ENCODE results near the gene USP50. TPM values are rescaled to one million over a fixed set of nuclear protein-coding genes. Genes with fewer than 3 reads are reported as not detected.
"Not testable (repeated sequence)": the region's sequence is repeated elsewhere in the genome, so short reads cannot be mapped to it uniquely, and the experiment has no call there.

Gene USP50
- total and polyA plus RNA-seq, 4 donors, result 0.81 to 1.1 TPM; not detected in 2

DNA sequence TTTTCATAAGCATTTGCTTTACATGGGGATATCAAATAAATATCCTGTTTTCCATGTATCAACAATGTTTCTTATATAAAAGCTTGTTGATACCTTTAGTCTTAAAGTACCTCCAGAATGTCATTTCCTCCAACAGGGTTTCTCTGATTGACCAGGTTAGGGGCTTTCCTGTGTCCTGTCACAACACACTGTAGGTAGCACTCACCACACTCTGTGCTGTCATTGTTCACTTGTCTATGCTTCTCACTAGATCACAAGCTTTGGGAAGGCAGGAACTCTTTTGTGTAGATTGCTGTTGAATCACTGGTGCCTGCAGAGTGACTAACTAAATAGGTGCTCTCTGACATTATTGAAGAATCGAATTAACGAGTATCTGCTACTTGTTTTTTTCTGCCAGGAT lies 49.8 kb downstream of the USP50 start:
- ATAC-seq (ENCODE audit: low FRiP score) (no peak), DNase-seq (no peak)
- no peaks in the 10 kb centered on the region for H3K27me3 ChIP-seq (ENCODE audit: control insufficient read depth in 1 of 2, insufficient read depth in 2 of 2, low read length in 1 of 2)
- H3K27ac ChIP-seq (ENCODE audit: low read depth in 1 of 2, low read length in 2 of 2), result no peak overlapping the region
- peaks cover 5% of the 10 kb centered on the region in 2 donors for H3K36me3 ChIP-seq (ENCODE audit: control insufficient read depth in 1 of 2, insufficient read depth in 2 of 2, low read length in 1 of 2)
- 95 to 98% methylated on average over 2 of the region's 2 CpGs for WGBS, 2 donors
- no peak overlapping the region for H3K4me3 ChIP-seq (ENCODE audit: low read length in 2 of 2)
- intact Hi-C loops (cut with DNase I), result loop anchor here (10.0 kb wide), 2 partner anchors 68 to 78 kb away; no protein-coding TSS in a partner anchor
- H3K4me1 ChIP-seq (ENCODE audit: control insufficient read depth in 1 of 2, insufficient read depth in 2 of 2, low read length in 2 of 2), result no peaks in the 10 kb centered on the region
- no peaks in the 10 kb centered on the region for H3K9me3 ChIP-seq (ENCODE audit: control insufficient read depth, low read length)

DNA sequence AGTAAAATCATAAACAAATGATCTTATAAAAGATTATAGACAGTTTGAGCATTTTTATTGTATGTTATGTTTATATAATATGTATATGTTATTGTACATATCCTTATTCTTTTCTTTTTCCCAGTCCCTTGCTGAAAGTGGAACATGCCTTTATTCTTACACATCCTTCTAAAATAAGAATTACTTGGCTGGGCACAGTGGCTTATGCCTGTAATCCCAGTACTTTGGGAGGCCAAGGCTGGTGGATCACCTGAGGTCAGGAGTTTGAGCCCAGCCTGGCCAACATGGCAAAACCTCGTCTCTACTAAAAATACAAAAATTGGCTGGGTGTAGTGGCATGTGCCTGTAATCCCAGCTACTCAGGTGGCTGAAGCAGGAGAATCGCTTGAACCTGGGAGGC lies 51.9 kb downstream of the USP50 start:
- H3K4me1 ChIP-seq (ENCODE audit: control insufficient read depth in 1 of 2, insufficient read depth in 2 of 2, low read length in 2 of 2); H3K27ac ChIP-seq (ENCODE audit: low read depth in 1 of 2, low read length in 2 of 2); ATAC-seq (ENCODE audit: low FRiP score); H3K9me3 ChIP-seq (ENCODE audit: control insufficient read depth, low read length); H3K27me3 ChIP-seq (ENCODE audit: control insufficient read depth in 1 of 2, insufficient read depth in 2 of 2, low read length in 1 of 2); H3K4me3 ChIP-seq (ENCODE audit: low read length in 2 of 2); DNase-seq; H3K36me3 ChIP-seq (ENCODE audit: control insufficient read depth in 1 of 2, insufficient read depth in 2 of 2, low read length in 1 of 2): not testable (repeated sequence)
- 40 to 45% methylated on average over 2 of the region's 2 CpGs for WGBS, 2 donors
- intact Hi-C loops (cut with DNase I), result loop anchor here (10.0 kb wide), 2 partner anchors 70 to 80 kb away; no protein-coding TSS in a partner anchor

DNA sequence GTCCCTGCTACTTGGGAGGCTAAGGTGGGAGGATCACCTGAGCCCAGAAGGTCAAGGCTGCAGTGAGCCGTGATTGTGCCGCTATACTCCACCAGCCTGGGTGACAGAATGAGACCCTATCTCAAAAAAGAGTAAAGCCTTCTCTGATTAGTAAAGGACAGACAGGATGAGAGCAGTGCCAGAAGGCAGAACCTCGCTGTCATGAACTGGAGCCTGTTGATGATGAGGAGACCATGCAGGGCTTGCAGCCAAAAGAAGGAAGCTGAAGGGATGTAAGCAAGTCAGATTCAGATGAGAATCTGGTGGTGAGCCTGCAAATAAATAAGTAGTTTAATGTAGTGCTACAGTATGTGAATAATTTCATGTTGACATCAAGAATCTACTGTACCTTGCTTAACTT lies 52.8 kb downstream of the USP50 start:
- H3K27me3 ChIP-seq (ENCODE audit: control insufficient read depth in 1 of 2, insufficient read depth in 2 of 2, low read length in 1 of 2), result no peaks in the 10 kb centered on the region
- no peaks in the 10 kb centered on the region for H3K4me1 ChIP-seq (ENCODE audit: control insufficient read depth in 1 of 2, insufficient read depth in 2 of 2, low read length in 2 of 2)
- ATAC-seq (ENCODE audit: low FRiP score), result no peak
- WGBS, 2 donors, result 93% methylated on average over 3 of the region's 3 CpGs
- intact Hi-C loops (cut with DNase I), result loop anchor here (10.0 kb wide), 2 partner anchors 71 to 81 kb away; no protein-coding TSS in a partner anchor
- no peak overlapping the region for H3K27ac ChIP-seq (ENCODE audit: low read depth in 1 of 2, low read length in 2 of 2)
- H3K9me3 ChIP-seq (ENCODE audit: control insufficient read depth, low read length), result no peaks in the 10 kb centered on the region
- H3K4me3 ChIP-seq (ENCODE audit: low read length in 2 of 2), result no peak overlapping the region
- no peak for DNase-seq
- H3K36me3 ChIP-seq (ENCODE audit: control insufficient read depth in 1 of 2, insufficient read depth in 2 of 2, low read length in 1 of 2), result peaks cover 2 to 3% of the 10 kb centered on the region in 2 donors

DNA sequence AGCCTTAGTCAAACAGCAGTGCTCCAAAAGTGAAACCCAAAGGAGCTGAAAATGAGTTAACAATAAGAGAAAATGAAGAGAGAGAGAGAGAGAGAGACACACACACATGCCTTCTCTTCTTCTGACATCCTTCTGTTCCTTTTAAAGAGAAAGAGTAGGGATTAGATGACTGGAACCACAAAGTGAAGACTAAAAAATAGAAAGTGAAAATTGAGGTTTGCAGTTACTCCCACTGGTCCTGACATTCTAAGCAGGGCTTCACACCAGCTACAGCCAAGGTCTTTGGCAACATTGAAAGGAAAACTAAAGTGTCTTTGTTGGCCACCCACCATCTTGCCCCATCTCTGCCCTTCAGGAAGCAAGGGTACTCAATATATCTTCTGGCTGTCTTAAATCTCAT lies 59.2 kb downstream of the USP50 start:
- Histone ChIP-seq H3K4me3 (ENCODE audit: low read length in 2 of 2) (no peak overlapping the region), H3K9me3 (ENCODE audit: control insufficient read depth, low read length) (no peaks in the 10 kb centered on the region), H3K4me1 (ENCODE audit: control insufficient read depth in 1 of 2, insufficient read depth in 2 of 2, low read length in 2 of 2) (no peaks in the 10 kb centered on the region), H3K27ac (ENCODE audit: low read depth in 1 of 2, low read length in 2 of 2) (no peak overlapping the region), H3K36me3 (ENCODE audit: control insufficient read depth in 1 of 2, insufficient read depth in 2 of 2, low read length in 1 of 2) (no peaks in the 10 kb centered on the region), H3K27me3 (ENCODE audit: control insufficient read depth in 1 of 2, insufficient read depth in 2 of 2, low read length in 1 of 2) (no peaks in the 10 kb centered on the region)
- intact Hi-C loops (cut with DNase I), result no loop called here
- ATAC-seq (ENCODE audit: low FRiP score) (no peak), DNase-seq (no peak)

DNA sequence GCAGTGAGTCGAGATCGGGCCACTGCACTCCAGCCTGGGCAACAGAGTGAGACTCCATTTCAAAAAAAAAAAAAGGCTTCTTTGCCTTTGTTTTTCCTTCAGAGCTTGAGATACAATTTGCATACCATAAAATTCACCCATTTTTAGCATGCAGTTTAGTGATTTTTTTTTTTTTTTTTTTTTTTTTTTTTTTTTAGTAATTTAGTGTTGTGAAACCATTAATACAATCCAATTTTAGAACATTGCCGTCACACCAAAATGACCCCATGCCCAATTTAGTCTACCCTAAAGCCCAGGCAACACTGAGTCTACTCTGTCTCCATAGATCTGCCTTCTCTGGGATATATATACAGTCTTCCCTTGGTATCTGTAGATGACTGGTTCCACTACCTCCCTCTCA lies 61.1 kb downstream of the USP50 start:
- DNase-seq (no peak), ATAC-seq (ENCODE audit: low FRiP score) (no peak)
- Histone ChIP-seq H3K36me3 (ENCODE audit: control insufficient read depth in 1 of 2, insufficient read depth in 2 of 2, low read length in 1 of 2) (no peaks in the 10 kb centered on the region), H3K27me3 (ENCODE audit: control insufficient read depth in 1 of 2, insufficient read depth in 2 of 2, low read length in 1 of 2) (no peaks in the 10 kb centered on the region), H3K4me3 (ENCODE audit: low read length in 2 of 2) (no peak overlapping the region), H3K4me1 (ENCODE audit: control insufficient read depth in 1 of 2, insufficient read depth in 2 of 2, low read length in 2 of 2) (no peaks in the 10 kb centered on the region), H3K9me3 (ENCODE audit: control insufficient read depth, low read length) (no peaks in the 10 kb centered on the region), H3K27ac (ENCODE audit: low read depth in 1 of 2, low read length in 2 of 2) (no peak overlapping the region)
- intact Hi-C loops (cut with DNase I), result no loop called here
- WGBS, 2 donors, result 96 to 97% methylated on average over 3 of the region's 3 CpGs

DNA sequence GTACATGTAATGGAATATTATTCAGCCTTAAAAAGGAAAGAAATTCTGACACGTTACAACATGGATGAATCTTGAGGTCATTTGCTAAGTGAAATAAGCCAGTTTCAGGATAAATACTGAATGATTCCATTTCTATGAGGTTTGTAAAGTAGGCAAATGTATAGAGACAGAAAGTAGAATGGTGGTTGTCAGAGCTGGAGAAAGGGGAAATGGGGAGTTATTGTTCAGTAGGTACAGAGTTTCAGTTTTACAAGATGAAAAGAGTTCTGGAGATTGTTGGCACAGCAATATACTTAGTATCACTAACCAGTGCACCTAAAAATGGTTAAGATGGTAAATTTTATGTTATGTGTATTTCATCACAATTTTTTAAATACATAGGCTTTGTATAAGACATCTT lies 61.7 kb downstream of the USP50 start:
- 91 to 97% methylated on average over 1 of the region's 1 CpG for WGBS, 2 donors
- intact Hi-C loops (cut with DNase I), result no loop called here
- Histone ChIP-seq H3K27me3 (ENCODE audit: control insufficient read depth in 1 of 2, insufficient read depth in 2 of 2, low read length in 1 of 2) (no peaks in the 10 kb centered on the region), H3K4me1 (ENCODE audit: control insufficient read depth in 1 of 2, insufficient read depth in 2 of 2, low read length in 2 of 2) (no peaks in the 10 kb centered on the region), H3K27ac (ENCODE audit: low read depth in 1 of 2, low read length in 2 of 2) (no peak overlapping the region), H3K36me3 (ENCODE audit: control insufficient read depth in 1 of 2, insufficient read depth in 2 of 2, low read length in 1 of 2) (no peaks in the 10 kb centered on the region), H3K9me3 (ENCODE audit: control insufficient read depth, low read length) (no peaks in the 10 kb centered on the region), H3K4me3 (ENCODE audit: low read length in 2 of 2) (no peak overlapping the region)
- no peak for DNase-seq
- no peak for ATAC-seq (ENCODE audit: low FRiP score)

DNA sequence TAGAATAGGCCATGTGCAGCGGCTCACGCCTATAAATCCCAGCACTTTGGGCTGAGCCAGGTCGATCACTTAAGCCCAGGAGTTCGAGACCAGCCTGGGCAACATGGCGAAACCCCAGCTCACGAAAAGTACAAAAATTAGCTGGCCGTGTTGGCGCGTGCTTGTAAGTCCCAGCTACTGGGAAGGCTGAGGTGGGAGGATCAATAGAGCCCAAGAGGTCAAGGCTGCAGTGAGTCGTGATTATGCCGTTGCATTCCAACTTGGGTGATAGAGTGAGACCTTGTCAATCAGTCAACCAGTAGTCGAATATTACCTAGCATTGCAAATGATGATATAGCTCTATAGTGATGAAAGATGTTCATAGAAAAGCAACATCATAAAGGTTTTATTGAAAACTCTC lies 70.3 kb downstream of the USP50 start:
- DNase-seq (no peak), ATAC-seq (ENCODE audit: low FRiP score) (no peak)
- no peaks in the 10 kb centered on the region for H3K9me3 ChIP-seq (ENCODE audit: control insufficient read depth, low read length)
- no peak overlapping the region for H3K27ac ChIP-seq (ENCODE audit: low read depth in 1 of 2, low read length in 2 of 2)
- H3K4me1 ChIP-seq (ENCODE audit: control insufficient read depth in 1 of 2, insufficient read depth in 2 of 2, low read length in 2 of 2), result no peaks in the 10 kb centered on the region
- intact Hi-C loops (cut with DNase I), result no loop called here
- H3K27me3 ChIP-seq (ENCODE audit: control insufficient read depth in 1 of 2, insufficient read depth in 2 of 2, low read length in 1 of 2), result no peaks in the 10 kb centered on the region
- H3K4me3 ChIP-seq (ENCODE audit: low read length in 2 of 2), result no peak overlapping the region
- no peaks in the 10 kb centered on the region for H3K36me3 ChIP-seq (ENCODE audit: control insufficient read depth in 1 of 2, insufficient read depth in 2 of 2, low read length in 1 of 2)
- WGBS, 2 donors, result 93 to 94% methylated on average over 12 of the region's 12 CpGs

DNA sequence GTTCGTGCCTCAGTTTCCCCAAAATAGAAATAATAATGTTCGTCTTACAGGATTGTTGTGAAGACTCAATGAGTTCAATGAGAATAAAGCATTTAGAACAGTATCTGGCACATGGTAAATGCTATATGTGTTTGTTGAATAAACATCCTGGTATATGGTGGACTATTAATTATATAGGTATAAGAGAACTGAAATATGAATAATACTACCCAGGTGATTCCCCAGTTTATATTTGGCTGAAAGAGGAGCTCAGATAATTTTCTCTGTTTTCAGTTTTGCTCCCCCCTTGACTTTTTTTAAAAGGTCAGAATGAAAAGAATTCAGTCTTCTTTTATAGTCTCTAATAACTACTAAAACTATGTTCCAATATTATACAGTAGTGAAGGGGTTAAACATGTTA lies 75.4 kb downstream of the USP50 start:
- intact Hi-C loops (cut with DNase I), result no loop called here
- Histone ChIP-seq H3K4me1 (ENCODE audit: control insufficient read depth in 1 of 2, insufficient read depth in 2 of 2, low read length in 2 of 2) (no peaks in the 10 kb centered on the region), H3K27ac (ENCODE audit: low read depth in 1 of 2, low read length in 2 of 2) (no peak overlapping the region), H3K36me3 (ENCODE audit: control insufficient read depth in 1 of 2, insufficient read depth in 2 of 2, low read length in 1 of 2) (peaks cover 2 to 3% of the 10 kb centered on the region in 2 donors), H3K9me3 (ENCODE audit: control insufficient read depth, low read length) (no peaks in the 10 kb centered on the region), H3K27me3 (ENCODE audit: control insufficient read depth in 1 of 2, insufficient read depth in 2 of 2, low read length in 1 of 2) (no peaks in the 10 kb centered on the region), H3K4me3 (ENCODE audit: low read length in 2 of 2) (no peak overlapping the region)
- WGBS, 2 donors, result 89 to 94% methylated on average over 2 of the region's 2 CpGs
- DNase-seq (no peak), ATAC-seq (ENCODE audit: low FRiP score) (no peak)

DNA sequence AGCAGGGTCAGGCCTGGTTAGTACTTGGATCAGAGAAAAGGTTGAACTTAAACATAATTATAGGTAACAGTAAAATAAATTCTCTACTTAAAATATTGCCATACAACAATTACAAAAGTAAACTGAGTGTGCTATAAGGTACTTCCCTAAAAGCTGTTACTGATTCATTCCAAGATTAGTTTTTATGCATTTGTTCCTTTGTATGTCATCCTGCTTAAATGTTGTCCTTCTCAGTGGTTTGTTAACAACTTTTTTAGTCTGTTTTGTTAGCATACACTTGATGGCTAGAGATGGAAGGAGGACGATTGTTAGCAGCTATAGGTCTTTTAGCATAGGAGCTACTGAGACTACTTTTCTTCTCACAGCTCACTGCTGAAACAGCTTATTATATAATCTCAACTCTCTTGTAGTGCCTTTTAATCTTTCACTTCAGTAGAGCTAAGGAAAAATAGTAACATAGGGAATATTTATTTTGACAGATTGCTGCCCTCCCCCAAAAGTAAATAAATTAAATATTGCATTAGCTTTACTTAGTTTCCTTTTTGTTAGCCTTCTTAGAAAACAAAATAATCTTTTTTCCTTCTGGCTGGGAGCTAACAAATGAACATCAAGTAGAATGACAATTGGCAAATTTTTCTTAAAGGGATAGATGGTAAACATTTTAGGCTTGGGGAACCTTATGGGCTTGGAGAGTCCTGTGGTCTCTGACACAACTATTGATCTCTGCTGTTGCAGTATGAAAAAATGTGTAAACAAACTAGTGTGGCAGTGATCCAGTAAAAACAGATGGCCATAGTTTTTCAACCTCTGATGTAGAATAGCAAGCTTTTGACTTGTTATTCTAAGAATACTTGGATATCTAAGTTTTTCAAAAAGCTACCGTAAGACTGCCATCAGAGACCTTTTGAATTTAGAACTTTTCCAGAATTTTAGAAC lies 82.8 kb downstream of the USP50 start:
- Histone ChIP-seq H3K4me1 (ENCODE audit: control insufficient read depth in 1 of 2, insufficient read depth in 2 of 2, low read length in 2 of 2) (no peaks in the 10 kb centered on the region), H3K4me3 (ENCODE audit: low read length in 2 of 2) (no peak overlapping the region), H3K36me3 (ENCODE audit: control insufficient read depth in 1 of 2, insufficient read depth in 2 of 2, low read length in 1 of 2) (peaks cover 2 to 3% of the 10 kb centered on the region in 2 donors), H3K9me3 (ENCODE audit: control insufficient read depth, low read length) (no peaks in the 10 kb centered on the region), H3K27me3 (ENCODE audit: control insufficient read depth in 1 of 2, insufficient read depth in 2 of 2, low read length in 1 of 2) (no peaks in the 10 kb centered on the region), H3K27ac (ENCODE audit: low read depth in 1 of 2, low read length in 2 of 2) (no peak overlapping the region)
- intact Hi-C loops (cut with DNase I), result no loop called here
- DNase-seq (no peak), ATAC-seq (ENCODE audit: low FRiP score) (no peak)
- WGBS, 2 donors, result 29 to 37% methylated on average over 2 of the region's 2 CpGs
